ENCODE data around the gene WDR11.
"Not testable (repeated sequence)": the region's sequence is repeated elsewhere in the genome, so short reads cannot be mapped to it uniquely, and the experiment has no call there.

WDR11 gene

DNA sequence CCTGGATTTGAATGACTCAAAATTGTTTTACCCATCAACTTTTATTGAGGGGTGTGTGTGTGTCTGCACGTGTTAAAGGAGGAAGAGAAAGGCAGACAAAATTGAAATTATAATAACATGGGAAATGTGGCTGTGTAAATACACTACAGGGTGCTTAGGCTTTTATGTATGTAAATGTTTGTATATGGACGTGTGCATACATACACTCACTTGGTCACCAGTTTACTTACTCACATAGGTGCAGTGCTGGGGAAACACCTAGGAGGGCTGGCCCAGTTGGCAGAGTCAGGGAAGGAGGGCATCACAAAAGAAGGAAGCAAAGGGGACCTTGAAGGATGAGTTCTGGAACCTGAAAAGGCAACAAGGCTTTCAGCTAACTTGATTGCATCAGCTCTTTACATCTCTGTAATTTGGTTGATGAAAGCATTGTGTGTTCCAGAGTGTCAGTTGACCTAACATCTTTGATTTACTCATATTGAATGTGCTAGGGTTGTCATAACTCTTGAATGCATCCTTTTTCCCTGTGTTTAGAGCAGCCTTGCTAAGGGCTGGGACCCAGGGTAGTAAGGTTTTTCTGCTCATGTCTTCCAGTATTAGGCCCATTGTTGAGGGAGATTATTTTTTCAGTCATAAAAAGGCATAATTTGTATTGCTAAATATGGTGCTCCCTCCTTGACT is 10.2 kb downstream of the WDR11 start:
- no peak for DNase-seq

DNA sequence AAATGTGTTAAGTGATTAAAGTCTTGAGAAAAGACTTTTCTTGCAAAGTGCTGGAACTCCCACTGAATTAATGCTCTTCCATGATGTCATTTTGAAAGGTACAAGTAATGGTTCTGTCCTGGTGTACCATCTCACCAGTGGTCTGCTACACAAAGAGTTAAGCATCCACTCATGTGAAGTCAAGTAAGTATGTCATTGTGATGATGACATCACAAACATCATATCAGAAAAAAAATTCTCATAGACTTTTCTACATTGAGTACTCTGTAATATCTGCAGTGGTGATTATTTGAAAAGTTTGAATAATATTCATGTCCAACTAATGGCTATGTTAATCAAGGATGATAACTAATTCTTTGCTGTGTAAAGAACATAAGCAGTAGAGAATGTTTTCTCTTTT is 22.6 kb downstream of the WDR11 start:
- no peak for DNase-seq

GRCh38 chr10:120883071-120883470 is 31.9 kb downstream of the WDR11 start:
- DNase-seq: no peak

GRCh38 chr10:120887482-120887881 is 36.3 kb downstream of the WDR11 start:
- no peak for DNase-seq

GRCh38 chr10:120891365-120891764 is 40.2 kb downstream of the WDR11 start:
- peak; percentile 32 for DNase-seq

- DNase-seq: no peak
Measured at GRCh38 chr10:120894556-120894955, 43.4 kb downstream of the WDR11 start.

- peak; percentile 26 for DNase-seq
Measured at GRCh38 chr10:120897343-120897742, 46.2 kb downstream of the WDR11 start.

- no peak for DNase-seq
Measured at GRCh38 chr10:120905268-120905667, 54.1 kb downstream of the WDR11 start.

DNA sequence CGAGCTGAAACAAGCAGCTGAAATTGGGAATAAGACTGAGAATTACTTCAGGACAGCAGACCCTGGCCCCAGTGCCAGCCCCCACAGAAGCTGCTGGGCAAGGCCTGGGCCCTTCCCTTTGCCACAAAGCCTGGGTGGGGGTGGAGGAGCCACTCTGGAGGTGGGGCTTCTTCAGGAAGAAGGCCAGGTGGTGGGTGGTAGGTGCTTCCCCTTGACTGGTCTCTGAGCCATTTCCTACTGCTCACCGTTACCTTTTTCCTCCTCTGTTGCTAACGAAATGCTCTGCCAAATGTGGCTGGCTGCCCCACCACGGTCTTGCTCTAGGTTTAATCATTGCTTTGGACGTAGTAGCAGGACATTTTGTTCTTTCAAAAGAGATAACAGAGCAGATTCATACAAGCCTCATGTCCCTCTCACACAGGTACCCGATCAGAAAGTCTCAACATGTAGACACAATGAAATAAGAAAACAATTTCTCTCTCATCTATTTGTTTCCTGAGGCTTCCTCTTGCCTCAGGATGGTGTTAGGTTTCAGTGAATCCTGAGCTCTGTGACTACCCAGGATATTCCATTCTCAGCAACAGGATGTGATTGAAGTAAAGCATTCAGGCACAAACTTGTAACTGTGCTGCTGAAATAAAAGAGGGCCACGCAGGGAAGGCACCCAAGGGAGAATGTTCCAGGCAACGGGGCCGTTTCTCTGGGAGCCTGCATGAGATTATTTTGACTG is 66.5 kb downstream of the WDR11 start:
- no peak for DNase-seq

GRCh38 chr10:120923886-120924285 is 72.7 kb downstream of the WDR11 start:
- DNase-seq: not testable (repeated sequence)

GRCh38 chr10:120926611-120927010 is 75.4 kb downstream of the WDR11 start:
- no peak for DNase-seq

DNA sequence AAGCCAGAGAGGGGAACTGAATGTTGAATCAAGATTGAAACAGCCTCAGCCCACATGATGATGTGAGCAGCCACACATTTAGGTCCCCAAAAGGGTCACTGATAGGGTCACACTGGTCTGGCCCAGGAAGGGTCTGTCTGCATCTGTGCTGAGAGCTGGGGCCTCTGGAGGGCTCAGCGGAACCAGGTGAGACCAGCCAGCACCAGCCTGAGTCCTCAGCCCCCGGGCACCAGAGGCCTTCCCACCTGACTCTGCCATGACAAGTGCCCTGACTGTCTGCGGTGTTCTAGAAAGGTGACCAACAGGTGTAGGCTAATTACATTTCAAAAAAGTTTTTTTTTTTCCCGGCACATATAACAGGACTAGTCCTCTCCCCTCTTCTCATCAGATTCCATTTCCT is 76.2 kb downstream of the WDR11 start:
- DNase-seq: no peak

GRCh38 chr10:120929166-120929565 is 78.0 kb downstream of the WDR11 start:
- no peak for DNase-seq

DNA sequence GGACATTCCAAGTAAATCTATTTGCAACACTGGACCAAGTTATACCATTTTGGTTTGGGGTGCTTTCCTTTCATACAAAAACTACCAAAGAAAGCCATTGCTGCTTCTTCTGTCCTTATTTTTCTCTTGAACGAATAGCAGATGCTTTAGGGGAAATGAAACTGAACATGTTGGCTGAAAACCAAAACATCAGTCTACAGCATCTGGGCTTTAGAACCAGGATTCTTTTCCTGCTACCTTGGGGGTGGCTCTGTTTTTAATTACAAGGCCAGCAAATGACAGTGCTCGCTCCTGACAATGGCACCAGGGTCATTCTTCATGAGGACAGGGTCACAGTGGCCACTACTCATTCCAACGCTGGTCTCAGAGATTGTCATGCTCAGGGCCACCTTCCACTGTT is 80.3 kb downstream of the WDR11 start:
- DNase-seq: no peak

DNA sequence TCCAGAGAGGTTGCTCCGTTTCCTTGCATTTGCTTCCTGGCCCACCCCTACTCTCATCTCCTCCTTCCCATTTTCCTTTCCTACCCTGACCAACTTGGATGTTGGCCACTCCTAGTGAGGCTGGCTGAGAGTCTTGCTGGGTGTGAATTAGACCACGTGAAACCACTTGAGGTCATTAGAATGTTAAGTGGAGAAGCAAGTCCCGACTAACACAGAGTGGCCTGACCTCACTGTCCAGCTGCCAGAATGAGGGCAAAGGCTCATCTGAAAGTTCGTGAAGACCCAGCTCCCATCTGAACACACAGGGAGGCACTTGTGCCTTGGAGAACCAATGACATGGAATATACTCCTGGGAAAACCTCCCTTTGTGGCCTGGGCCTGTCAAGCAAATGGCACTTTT is 80.8 kb downstream of the WDR11 start:
- DNase-seq: no peak

GRCh38 chr10:120938822-120939221 is 87.7 kb downstream of the WDR11 start:
- DNase-seq: no peak

DNA sequence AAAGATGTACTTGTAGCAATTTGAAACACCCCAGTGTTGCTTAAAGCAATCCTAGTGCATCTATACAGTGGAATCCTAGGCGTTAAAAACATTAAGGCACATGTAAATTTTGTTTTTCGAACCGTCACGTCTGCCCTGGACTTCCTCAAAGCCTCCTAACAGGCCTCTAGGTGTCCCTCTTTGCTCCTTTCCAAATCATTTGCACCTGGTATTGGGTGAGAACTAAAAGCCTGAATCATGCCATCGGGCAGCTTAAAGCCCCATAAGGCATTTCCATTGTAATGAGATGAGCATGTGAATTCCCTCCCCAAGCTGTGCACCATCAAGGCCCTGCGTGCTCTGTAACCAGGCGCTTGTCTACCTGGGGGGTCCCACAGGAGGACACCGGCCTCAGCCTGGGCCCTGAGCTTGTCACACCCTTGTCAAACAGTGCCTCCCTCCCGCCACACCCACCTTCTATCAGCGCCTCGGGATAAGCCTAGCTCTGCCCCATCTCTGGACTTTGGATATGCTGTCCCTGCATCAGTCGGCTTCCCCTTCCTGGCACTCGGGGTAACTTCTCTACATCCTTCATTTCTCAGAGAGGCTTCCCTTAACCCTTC is 89.2 kb downstream of the WDR11 start:
- DNase-seq: no peak

- no peak for DNase-seq
Measured at GRCh38 chr10:120941501-120941900, 90.3 kb downstream of the WDR11 start.

DNA sequence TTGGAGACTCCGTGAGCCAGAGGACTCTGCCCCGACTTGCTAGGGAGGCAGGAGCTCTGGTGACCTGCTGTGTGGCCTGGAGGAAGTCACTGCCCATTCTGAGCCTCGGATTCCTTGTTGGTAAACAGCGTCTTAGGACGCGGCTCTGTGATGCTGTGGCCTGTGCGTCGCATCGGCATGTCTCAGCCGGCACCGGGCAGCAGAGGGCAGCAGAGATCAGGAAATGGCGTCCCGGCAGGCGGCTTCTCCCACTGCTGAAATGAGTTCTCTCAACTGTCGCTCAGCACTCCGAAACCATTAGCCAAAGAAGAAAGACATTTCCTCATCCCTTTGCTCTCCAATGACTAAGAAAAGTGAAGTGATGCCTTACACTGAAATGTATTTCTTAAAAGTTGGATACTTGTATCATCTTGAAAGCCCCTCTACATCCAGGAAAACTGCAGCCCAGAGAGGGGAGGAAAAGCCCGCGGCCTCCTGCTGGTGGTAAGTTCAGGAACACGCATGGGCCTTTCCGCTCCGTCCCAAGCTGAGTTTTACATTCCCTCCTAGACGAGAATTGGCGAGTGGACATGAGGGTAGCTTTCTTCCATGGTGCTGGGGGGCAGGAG is 91.7 kb downstream of the WDR11 start:
- peak; percentile 81 for DNase-seq

GRCh38 chr10:120943542-120943941 is 92.4 kb downstream of the WDR11 start:
- no peak for DNase-seq

GRCh38 chr10:120944586-120945125 is 93.5 kb downstream of the WDR11 start:
- DNase-seq: no peak

- no peak for DNase-seq
Measured at GRCh38 chr10:120945182-120945581, 94.0 kb downstream of the WDR11 start.

GRCh38 chr10:120945801-120946302 is 94.7 kb downstream of the WDR11 start:
- DNase-seq: no peak

Data from OCI-M1 (cell line).